Activated naive CD4-positive, alpha-beta T cell treated with Interleukin-2 at 50 U/mL for 16 hours (primary cell): ENCODE measurements around the gene ETV3.
A peak's percentile ranks its signal among the peaks of the same experiment; 100 is the strongest.
"Not testable (repeated sequence)": the region's sequence is repeated elsewhere in the genome, so short reads cannot be mapped to it uniquely, and the experiment has no call there.

Experiments
- DNase-seq: peaks from one replicate; pipeline ENCODE4 v3.0.0-alpha.2; 2020

ETV3 gene

DNA sequence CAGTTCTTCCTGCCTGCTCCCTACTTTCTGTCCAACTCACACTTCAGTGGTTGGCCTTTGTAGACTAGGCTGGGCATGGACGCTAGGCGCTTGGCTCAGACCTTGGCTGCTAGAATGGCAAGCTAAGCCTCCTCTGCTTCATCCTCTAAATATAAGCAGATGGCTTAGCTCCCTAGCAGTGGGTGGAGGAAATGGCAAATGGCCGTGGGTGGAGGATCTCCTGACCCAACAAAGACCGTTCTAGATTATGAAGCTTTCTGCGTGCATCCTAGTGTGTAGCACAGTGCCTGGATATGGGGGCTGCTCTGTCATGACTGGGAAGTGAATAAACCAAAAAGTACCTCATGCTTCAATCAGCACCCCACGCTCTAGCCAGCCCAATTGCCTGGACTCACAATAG lies 28.2 kb downstream of the ETV3 start:
- no peak for DNase-seq

DNA sequence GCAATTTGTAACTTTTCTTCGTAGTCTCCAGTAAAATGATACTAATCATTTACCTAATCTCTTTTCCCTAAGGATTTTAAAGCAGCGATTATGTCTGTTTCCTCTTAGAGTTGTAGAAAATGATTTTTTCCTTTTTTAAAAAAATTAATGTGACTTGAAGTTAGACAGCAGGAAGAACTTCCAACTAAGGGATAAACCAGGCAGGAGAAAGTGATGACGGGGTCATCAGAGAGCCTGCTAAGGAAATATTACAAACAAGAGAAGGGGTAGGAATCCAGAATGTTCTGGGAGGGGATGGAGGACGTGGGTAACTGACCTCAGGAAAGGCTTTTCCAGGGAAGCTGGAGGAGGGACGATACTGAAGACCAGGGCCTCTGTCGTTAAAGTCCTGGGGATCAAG lies 29.7 kb downstream of the ETV3 start:
- no peak for DNase-seq

DNA sequence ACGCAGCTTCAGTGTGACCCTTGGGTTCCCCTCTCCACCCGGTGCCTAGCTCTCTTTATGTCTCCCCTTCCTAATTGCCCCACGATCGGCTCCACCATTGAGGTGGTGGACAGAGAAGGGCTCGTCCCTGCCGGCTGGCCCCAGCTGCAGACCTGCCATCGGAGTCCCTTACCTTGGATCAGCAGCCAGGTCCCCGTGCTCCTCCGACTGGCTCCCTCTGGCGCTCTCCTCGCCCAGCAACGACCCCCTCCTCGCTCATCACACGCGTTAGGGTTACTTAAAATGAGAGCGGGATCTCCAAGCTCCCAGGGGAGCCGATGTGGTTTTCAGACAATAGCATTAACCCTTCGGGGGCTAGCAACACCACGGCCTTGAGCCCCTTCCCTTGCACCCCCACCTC lies 30.5 kb downstream of the ETV3 start:
- DNase-seq = no peak

DNA sequence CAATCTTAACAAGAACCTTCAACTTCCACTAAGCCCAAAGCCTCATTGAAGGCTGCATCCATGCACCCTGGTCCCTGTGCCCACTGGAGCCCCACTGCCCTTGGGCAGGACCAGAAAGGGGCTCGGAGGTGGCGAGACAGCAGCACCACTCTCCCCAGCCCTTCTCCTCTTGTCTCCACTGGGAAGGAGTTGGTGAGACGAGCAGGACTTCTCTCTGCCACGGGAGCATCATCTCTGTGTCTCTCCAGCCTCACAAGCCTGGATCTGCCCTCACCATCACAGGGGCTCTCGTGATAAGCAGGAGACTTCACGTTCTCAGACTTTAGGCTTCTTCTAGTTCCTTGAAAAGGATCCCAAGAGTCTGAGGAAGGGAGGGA lies 31.4 kb downstream of the ETV3 start:
- no peak for DNase-seq

DNA sequence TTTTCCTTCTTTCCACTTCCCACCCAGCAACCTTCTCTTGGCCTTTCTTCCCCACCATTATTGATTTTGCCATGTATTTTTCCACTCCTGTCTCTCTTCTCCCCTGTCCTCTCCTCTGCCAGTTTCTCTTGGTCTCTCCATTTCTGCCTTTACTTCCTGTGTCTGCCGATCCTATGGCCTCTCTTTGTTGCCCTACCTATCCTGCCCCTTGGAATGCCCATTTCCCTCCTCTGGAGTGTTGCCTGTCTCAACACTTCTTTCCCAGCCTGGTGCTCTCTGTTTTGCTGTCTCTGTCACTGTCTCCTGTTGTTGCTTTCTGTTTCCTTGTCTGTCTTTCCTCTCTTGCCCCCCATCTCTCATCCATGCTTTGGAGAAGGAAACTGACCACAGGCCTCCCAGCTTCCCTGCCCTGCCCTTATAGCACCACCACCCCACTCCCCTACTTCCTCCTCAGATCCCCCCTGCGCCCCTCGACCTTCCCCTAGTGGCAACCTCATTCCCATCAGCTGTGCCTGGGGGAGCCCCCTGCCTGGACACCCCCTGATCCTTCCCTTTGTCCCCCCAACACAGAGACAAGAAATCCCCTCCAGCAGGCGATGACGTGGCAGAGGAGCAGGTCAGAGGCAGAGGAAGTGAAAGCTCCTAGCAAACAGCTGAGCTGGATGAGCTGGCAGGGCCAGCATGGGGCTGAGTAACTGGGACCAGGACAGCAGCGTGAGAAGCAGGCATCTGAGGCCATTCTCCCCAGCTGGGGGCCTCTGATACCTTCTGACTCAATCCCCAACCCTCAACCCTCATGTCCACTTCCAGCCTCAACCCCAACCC lies 32.0 kb downstream of the ETV3 start:
- DNase-seq = no peak

DNA sequence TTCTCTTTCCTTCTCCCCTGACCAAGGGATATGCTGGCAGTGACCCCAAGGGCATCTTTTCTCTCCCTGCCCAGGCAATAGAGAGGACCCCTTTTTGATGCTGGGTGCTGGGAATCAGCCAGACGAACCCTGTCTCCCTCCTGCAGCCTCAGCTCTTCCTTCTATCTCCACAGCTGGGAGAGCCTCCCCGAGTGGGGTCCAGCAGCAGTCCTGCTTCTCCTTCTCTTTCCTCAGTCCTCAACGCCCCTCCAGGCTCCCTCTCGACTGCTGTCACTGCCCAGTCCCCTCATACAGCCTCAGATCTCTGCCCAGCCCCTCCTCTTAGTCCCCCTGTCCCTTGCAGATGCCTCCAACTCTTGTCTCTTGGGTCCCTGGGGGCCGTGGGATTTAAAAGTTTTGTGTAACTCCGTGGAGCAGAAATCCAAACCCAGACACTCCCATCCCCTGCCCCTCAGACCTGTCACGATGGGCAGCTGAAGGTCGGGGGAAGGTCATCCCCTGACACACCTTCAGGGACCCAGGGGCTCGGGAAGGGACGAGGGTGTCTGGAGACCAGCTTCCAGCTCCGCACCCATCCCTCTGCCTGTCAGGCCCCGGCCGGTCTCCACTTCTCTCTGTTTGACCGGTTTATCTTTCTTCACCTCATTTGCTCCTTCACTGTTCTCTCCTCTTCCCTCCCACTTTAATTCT lies 32.8 kb downstream of the ETV3 start:
- DNase-seq = no peak

DNA sequence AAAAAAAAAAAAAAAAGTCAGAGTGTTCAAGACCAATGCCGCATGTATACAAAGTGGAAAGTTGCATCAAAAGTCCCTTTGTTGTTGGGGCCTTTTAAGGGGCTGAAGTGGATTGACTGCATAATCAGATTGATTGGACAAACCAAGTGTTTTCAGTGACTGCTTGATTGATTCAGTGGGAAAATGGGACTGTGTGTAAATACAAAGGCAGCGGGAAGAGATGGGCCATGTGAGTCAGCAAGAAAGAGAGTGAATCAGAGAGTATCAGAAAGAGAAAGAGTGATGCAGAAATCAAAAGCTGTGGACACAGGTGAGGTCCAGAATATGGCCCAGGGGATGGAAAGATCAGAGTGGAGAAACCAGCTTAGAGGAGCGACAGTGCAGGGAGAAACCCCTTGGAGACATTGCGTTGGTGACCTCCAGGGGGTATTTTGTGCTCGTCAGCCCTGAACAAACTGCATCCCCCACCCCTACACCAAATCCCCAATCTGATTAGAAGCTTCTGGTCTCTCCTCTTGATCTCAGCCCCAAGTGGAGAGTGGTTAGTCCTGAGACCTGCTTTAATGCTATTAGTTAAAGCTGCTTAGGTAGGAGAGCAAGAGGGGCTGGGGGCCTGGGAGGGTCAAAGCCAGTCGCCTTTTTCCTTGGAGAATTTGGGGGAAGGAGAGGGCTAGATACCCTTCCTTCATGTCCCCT lies 33.4 kb downstream of the ETV3 start:
- DNase-seq = no peak

DNA sequence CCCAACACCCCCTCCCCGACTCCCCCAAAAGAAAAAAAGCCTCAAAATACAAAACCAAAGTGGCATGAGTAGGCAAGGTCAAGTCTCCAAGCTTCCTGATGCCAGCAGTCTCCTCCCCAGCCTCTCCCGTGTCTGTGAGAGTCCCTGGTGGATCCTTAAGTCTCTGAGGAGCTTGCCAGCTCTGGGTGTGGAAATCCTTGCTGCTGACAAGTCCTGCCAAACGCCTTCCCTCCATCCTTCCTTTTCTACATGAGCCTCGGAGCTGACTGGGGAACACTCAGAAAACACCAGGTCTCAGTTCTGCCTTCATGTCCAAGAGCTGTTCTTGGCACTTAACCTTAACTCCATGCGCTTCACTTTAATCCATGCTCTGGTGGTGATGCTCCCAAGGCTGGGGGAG lies 34.9 kb downstream of the ETV3 start:
- no peak for DNase-seq

DNA sequence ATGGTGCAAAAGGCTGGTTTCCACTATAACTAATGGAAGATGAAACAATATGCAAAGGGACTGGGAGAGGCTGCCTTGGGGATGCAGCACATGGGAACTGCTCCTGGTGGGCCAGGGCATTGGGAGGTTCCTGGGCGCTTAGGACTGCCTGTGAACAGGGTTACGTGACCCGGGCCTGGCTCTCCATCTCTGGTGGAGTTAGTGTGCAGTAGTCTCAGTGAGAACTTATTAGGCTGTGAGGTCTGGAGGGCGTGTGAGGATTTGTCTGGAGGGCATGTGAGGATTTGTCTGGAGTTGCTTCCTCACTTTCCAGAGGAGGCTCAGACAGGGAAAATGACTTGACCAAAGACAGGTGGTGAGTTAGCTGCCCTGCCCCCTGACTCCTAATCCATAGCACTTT lies 37.0 kb downstream of the ETV3 start:
- no peak for DNase-seq

DNA sequence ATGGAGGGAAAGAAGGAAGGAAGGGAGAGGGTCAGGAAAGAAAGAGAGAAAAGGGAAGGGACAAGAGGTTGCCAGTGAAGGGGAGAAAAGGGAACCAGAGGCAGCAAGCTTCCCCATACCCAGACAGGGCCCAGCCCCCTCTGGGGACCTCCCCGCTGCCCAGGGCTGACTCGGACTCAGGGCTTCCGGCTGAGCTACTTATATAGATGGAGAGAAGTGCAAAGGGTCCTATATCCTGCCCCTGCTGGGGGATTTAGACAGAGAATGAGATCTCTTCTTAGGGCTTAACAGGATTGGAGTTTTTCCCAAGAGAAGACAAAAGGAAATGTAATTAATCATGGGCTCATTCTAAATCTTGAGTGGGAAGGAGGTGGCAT lies 38.6 kb downstream of the ETV3 start, which contains the start of gene ETV3L:
Gene ETV3L, minus strand, starts transcription at position 176 of the 377 bp plus-strand sequence. CDS start 285 bp downstream, outside the sequence.
- no peak for DNase-seq

DNA sequence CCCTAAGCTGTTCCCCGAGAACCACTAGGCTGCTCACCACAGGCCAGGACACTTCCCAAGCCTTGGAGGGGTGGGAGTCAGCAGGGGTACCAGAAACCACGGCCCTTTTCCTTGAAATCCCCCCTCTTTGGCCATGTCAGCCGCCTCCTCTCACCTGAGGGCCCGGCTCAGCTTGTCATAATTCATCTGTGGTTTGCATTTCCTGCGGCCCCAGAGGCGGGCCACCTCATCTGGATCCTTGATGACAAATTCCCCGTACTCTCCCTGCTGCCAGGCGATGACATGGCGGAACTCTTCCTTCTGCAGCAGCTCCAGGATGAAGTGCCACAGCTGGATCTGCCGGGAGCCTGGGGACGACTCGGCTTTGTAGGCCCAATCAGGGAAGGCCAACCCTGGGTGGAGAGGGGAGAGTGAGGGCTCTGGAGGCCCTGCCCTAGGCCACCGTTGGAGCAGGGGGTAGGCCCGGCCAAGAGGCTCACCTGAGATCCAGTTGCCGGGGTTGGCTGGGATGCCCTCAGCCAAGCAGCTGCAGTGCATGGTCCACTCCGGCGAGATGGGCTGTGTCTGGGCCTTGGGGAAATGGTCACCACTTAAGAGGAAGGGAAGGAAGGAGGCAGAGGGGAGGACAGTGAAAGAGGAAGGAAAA lies 39.1 kb downstream of the ETV3 start:
- not testable (repeated sequence) for DNase-seq

DNA sequence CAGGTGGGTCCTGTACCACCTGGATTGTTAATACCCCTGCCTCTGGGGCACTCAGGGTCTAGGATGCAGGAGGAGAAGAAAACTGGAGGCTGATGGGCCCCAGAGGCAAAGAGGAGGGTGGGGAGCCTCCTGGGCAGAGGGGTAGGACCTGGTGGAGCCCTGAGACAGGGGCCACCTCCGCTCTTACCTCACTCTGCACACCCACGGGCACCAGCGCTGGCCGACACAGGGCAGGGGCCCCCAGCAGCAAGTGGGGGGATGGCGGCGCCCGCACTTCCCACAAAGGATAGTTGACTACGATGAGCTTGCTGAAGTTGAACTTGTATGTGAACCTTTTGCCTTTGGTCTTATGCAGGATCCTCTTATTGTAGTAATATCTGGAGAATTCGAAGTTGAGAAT lies 39.7 kb downstream of the ETV3 start:
- DNase-seq = no peak

DNA sequence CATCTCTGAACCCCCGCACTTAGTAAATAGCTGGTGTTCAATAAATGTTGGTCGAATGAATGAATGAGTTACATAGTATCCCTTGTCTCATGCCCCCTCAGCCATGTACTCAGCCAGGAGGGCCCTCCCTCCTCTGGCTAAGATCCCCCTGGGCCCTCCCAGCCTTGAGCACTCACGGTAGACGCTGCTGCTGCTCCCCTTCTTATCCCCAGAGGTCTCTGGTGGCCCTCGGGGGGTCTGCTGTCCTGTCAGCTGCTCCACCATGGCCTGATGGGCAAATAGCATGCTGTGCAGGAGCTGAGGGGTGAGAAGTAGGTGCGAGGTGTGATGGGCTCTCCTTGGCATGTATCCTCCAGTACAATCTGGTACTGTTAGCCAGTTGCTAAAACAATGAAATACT lies 40.5 kb downstream of the ETV3 start:
- DNase-seq = no peak

DNA sequence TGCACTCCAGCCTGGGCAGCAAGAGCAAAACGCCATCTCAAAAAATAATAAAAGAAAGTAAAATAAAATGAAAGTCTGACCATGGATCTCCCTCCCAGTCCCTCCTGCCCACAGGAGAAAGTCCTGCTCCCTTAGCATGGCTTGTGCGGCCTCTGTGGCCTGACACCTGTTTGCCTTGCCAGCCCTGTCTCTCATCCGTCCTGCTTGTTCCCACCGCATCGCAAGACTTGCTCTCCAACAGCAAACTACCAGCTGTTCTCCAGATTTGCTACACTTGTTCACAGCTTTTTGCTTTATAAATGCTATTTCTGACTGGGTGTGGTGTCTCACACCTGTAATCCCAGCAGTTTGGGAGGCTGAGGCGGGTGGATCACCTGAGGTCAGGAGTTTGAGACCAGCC lies 41.3 kb downstream of the ETV3 start:
- DNase-seq = no peak

DNA sequence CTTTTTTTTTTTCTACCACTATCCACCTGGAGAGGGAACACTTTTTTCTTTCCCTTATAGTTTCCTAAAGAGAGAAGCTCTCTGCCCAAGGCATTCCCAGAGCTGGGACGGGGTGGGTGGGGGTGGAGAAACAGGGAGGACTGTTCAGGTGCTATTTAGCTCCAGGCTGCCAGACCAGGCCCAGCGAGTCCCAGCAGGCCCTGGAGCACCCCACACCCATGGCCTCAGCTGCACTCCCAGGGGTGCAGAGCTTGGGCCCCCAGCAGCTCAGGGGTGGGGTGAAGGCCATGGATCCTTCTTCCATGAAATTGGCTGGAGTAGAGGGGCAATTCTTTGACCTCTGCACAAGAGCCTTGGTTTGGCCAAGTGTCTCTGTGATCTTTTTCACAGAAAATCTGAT lies 42.6 kb downstream of the ETV3 start:
- no peak for DNase-seq

DNA sequence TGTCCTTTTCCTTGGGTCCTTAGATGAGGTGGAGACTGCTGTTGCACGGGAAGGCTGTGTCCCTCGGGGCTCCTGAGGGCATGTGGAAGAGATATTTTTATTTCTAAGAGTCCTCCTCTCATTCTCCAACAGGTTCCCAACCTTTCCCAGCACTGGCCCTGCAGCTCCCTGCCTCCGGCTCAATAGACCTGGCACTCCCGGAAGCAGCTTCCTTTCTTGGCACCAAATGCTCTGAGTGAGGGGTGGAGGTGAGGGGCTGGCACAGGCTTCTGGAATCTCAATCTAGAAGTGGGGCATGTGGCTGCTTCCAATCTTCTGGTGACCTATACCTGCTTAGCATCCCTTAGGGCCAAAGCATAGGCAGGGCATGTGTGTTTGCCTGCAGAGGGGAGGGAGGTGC lies 43.1 kb downstream of the ETV3 start:
- no peak for DNase-seq

DNA sequence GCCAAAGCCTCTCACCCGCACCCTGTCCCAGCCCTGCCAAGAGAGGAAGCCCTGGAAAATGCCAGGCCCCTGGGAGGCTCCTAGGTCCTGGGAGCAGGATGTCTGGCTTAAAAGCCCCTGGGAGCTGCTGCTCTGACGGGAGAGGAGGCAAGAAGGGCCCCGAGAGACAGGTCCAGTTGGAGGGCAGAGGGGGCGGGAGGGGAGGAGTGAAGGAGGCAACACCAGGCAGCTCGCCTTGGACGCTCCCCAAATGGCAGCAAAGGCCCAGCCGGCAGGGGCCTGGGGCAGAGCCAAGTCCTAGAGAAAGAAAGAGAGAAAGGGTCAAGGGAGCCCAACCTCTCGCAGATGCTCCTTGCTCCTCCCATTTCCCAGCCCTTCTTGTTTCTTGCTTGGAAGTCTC lies 45.4 kb downstream of the ETV3 start:
- DNase-seq = no peak

DNA sequence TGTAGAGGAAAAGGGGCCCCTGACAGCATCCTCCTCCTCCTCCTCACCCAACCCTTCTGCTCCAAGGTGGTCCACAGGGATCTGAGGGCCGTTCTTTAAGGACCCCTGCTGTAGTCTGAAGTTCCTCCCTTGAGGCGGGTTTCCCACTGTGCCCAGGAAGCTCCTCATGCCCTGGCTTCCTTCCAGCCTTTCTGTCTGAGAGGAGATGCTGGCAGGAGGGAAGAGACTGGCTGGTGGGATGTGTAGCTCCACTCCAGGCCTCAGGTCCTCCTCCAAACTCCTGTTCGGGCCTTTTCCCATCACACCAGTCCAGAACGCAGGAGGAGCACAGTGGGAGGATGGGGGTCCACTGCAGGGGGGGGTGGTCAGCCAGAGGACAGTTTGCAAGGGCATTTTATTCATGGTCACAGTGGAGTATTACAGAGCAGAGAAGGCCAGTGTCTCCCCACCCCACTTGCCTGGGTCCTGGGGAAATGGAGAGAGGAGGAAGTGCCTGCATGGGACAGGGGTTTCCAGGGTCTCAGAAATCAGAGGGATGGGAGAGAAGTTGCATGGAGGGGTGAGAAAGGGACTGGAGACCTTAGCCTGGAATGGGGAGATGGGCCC lies 46.4 kb downstream of the ETV3 start:
- DNase-seq = no peak

DNA sequence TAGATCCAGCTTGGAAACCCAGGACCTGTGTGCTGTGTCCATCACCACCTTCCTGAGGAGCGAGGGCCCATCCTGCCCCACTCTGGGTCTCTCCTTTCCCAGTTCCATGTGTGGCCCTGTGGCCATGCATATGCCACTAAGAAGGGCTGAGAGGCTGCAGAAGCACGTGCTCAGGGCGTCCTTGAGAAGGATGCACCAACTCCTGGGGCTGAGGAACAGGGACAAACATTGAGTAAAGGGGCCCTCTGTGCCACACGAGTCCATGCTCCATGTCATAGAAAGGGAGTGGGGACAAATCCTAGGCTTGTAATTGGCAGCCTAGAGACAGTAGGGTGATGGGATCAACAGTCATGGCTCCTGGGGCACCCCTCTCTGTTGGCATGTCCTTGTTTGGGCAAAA lies 47.0 kb downstream of the ETV3 start:
- DNase-seq = no peak

DNA sequence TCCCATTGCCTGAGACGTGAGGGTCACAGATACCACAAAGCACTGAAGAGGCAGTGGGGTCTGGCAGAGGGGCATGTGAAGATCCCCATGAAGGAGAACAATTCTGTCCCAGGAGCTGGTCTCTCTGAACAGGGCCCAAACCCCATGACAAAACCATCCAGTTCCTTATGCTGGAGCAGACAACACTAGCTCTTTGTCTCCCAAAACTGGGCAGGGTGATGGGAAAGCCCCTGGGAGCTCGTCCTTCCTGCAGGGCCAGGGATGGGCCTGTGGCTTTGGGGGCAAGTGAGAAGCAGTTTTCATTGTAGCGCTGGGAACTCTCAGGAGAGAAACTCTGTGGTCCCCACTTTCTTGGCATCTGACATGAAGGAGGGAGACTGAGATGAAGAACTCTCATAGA lies 47.4 kb downstream of the ETV3 start:
- DNase-seq = no peak

DNA sequence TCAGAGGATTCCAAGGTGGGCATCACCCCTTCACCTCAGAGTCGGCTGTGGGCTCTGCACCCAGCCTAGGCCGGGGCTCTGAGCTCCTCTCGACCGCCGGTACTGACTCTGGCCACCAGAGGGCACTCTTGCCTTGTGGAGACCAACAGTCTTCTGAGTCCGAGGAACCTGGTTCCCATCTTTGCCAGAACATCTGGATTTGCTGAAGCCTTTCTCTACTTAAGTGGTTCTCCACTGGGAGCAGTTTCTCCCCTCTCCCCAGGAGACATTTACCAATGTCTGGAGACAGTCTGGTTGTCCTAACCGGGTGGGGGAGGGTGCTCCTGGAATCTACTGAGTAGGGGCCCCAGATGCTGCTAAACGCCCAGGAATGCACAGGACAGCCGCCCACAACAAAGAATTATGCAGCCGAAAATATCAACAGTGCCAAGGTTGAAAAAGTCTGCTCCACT lies 48.0 kb downstream of the ETV3 start:
- peak; percentile 86 for DNase-seq

DNA sequence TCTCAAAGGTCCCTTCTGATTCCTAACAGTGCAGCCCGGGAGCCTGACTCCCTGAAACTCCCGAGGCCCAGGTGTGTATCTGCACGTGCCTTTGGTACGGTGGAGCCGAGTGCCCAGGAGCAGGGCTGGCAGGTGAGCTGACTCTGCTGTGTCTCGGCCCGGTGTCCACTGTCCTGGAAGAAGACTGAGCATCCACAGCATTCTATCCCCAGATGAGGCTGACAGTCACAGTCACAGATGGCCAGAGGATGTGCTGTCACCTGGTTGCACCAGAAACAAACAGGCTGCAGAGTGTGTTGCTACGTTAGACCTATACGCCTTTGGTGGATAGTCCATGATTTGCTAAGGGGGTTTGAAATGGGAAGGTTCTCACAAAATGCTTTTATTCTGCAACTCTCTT lies 48.4 kb downstream of the ETV3 start:
- DNase-seq = no peak

DNA sequence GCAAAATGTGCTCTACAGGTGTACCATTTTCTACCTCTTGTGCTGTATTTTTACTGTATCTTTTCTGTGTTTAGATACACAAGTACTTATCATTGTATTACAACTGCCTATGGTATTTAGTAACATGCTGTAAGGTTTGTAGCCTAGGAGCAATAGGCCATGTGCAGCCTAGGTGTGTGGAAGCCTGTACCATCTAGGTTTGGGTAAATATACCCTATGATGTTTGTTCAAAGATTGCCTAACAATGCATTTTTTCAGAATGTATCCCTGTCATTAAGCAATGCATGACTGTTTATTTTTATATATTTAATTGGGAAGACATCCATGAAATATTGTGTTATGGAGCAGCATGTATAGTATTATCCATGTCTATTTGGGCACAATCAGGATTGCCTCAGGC lies 49.6 kb downstream of the ETV3 start:
- no peak for DNase-seq
